ENCODE data around the gene PIGL.
"Not testable (repeated sequence)": the region's sequence is repeated elsewhere in the genome, so short reads cannot be mapped to it uniquely, and the experiment has no call there.

DNA sequence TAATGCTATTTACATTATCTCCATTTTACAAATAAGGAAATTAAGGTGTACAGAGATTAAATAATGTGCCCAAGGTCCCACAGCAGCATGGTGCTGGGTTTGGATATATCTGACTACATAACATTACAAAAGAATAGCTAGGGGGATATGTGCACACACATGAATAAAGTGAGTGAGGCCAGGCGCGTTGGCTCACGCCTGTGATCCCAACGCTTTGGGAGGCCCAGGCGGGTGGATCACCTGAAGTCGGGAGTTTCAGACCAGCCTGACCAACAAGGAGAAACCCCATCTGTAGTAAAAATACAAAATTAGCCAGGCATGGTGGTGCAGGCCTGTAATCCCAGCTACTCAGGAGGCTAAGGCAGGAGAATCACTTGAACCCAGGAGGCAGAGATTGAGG is 12.2 kb upstream of the PIGL start:
- TF ChIP-seq, protein P1, sequence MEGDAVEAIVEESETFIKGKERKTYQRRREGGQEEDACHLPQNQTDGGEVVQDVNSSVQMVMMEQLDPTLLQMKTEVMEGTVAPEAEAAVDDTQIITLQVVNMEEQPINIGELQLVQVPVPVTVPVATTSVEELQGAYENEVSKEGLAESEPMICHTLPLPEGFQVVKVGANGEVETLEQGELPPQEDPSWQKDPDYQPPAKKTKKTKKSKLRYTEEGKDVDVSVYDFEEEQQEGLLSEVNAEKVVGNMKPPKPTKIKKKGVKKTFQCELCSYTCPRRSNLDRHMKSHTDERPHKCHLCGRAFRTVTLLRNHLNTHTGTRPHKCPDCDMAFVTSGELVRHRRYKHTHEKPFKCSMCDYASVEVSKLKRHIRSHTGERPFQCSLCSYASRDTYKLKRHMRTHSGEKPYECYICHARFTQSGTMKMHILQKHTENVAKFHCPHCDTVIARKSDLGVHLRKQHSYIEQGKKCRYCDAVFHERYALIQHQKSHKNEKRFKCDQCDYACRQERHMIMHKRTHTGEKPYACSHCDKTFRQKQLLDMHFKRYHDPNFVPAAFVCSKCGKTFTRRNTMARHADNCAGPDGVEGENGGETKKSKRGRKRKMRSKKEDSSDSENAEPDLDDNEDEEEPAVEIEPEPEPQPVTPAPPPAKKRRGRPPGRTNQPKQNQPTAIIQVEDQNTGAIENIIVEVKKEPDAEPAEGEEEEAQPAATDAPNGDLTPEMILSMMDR (conservative IDR thresholded peaks at IDR 0.05; ENCODE audit: low read length): not testable (repeated sequence)
- TF ChIP-seq EZH2phosphoT487 (IDR thresholded peaks at IDR 0.05; ENCODE audit: borderline replicate concordance): not testable (repeated sequence)
